Measurements from ENCODE around the gene LMAN1L.

Gene LMAN1L

DNA sequence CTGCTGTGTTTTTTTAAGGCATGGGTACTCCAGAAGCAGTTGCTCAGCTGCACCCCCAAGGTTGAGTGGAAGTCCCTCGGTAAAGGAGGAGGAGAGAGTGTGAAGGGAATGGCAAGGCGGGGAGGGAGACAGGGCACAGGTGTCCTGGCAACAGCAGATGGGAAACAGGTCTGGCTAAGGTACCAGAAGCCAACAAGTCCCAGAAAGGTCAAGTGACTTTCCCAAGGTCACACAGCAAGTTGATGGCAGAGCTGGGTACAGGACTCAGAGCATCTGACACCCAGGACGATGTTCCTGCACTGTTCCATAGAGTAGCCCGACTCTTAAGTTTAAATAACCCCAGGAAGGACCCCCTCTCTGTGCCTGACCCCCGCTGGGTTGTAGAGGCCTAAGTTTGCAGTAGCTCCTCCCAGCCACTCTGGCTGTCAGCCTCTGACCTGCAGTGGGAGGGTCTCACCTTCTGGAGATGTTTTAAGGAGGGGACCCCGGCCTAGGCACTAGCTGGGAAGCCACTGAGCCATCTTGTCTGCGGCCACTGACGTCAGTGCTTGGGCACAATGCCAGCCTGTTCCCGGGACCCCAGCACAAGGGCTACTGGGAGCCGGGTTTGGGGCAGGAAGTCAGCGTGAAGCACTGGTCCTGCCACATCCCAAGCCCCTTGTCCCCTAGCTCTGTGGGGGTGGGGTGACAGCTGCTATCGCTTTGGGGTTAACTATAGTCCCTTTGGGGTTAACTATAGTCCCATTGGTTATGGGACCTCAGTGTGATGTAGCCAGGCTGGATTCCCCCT, 20.2 kb upstream of the LMAN1L start:
- Histone ChIP-seq H3K4me3 (ENCODE audit: low read depth, low read length) (no peak overlapping the region), H3K9me3 (no peaks in the 10 kb centered on the region), H3K4me1 (peaks cover 13% of the 10 kb centered on the region), H3K36me3 (peaks cover 5% of the 10 kb centered on the region; the same call in 1 of the 2 replicates), H3K27me3 (no peaks in the 10 kb centered on the region)
- no peak for DNase-seq
- TF ChIP-seq, protein P1, sequence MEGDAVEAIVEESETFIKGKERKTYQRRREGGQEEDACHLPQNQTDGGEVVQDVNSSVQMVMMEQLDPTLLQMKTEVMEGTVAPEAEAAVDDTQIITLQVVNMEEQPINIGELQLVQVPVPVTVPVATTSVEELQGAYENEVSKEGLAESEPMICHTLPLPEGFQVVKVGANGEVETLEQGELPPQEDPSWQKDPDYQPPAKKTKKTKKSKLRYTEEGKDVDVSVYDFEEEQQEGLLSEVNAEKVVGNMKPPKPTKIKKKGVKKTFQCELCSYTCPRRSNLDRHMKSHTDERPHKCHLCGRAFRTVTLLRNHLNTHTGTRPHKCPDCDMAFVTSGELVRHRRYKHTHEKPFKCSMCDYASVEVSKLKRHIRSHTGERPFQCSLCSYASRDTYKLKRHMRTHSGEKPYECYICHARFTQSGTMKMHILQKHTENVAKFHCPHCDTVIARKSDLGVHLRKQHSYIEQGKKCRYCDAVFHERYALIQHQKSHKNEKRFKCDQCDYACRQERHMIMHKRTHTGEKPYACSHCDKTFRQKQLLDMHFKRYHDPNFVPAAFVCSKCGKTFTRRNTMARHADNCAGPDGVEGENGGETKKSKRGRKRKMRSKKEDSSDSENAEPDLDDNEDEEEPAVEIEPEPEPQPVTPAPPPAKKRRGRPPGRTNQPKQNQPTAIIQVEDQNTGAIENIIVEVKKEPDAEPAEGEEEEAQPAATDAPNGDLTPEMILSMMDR (IDR thresholded peaks at IDR 0.05; ENCODE audit: low read depth, low read length): no peak

DNA sequence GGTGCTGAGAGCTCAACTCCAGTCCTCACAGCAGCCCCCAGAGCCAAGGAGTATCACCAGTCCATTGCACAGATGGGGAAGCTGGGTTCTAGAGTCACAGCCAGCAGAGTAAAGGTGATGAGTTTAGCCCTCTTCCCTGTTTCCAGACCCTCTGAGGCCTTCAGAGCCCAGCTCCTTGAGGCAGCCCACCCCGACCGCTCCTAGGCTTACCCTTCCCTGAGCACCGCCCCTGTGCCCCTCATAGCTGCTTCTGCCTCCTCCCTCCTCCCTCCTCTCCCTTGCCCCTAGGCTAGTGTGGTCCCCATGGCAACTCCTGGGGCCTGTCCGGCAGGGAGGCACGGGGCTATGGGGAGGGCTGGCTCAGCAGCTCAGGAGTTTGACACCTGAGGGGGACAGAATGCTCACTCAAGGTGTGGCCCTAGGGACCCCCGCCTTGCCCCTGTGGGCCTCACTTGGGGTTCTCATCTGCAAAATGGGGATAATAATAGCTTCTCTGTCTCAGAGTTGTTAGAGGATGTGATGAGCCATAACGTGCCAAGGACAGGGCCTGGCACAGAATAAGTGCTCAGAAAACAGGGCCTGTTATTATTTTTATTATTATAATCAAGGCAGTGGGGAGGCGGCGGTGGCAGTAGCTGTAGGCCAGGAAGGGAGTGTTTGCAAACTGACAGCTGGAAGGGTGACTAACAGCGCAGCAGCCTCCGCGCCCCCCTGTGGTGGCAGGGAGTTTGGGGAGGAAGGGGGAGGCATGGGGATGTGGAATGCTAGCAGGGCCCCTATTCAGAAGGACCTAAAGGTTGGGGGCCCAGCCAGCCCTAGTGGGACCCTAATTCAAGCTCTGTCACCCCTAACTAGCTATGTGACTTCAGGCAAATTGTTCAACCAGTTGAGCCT, 19.3 kb upstream of the LMAN1L start:
- H3K27me3 ChIP-seq: no peaks in the 10 kb centered on the region
- H3K4me3 ChIP-seq (ENCODE audit: low read depth, low read length): no peak overlapping the region
- H3K9me3 ChIP-seq: no peaks in the 10 kb centered on the region
- H3K4me1 ChIP-seq: peaks cover 13% of the 10 kb centered on the region
- no peak for DNase-seq
- peaks cover 7% of the 10 kb centered on the region for H3K36me3 ChIP-seq
- TF ChIP-seq, protein P1 (IDR thresholded peaks at IDR 0.05; ENCODE audit: low read depth, low read length): no peak

- no peaks in the 10 kb centered on the region for H3K27me3 ChIP-seq
- H3K4me3 ChIP-seq (ENCODE audit: low read depth, low read length): no peak overlapping the region
- DNase-seq: no peak
- peaks cover 17% of the 10 kb centered on the region for H3K36me3 ChIP-seq
- peaks cover 13% of the 10 kb centered on the region for H3K4me1 ChIP-seq
- H3K9me3 ChIP-seq: no peaks in the 10 kb centered on the region
- TF ChIP-seq, protein P1 (IDR thresholded peaks at IDR 0.05; ENCODE audit: low read depth, low read length): no peak
Observed at GRCh38 chr15:74794248-74794969, 18.2 kb upstream of the LMAN1L start.

DNA sequence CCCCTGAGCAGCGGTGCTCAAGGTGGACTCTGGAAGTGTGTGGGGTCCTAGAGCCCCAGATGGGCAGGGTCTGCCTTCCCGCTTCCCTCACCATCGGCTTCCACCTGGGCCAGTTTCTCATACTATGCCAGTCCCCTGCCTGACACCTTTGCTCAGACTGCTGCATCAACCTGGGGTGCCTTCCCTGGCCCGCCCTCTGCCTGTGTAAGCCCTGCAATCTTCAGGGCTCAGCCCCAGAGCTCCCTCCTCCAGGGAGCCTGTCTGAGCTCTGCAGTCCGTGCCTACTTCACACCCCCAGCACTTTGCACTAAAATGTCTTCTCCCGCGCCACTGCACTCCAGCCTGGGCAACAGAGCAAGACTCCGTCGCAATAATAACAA, 17.7 kb upstream of the LMAN1L start:
- TF ChIP-seq, protein P1 (IDR thresholded peaks at IDR 0.05; ENCODE audit: low read depth, low read length): no peak
- H3K36me3 ChIP-seq: peaks cover 22% of the 10 kb centered on the region
- no peaks in the 10 kb centered on the region for H3K27me3 ChIP-seq
- H3K9me3 ChIP-seq: no peaks in the 10 kb centered on the region
- DNase-seq: no peak
- H3K4me3 ChIP-seq (ENCODE audit: low read depth, low read length): no peak overlapping the region
- peaks cover 8% of the 10 kb centered on the region for H3K4me1 ChIP-seq

GRCh38 chr15:74795966-74796625, 16.5 kb upstream of the LMAN1L start:
- no peak for DNase-seq
- TF ChIP-seq, protein P1 (IDR thresholded peaks at IDR 0.05; ENCODE audit: low read depth, low read length): no peak
- Histone ChIP-seq H3K4me3 (ENCODE audit: low read depth, low read length) (no peak overlapping the region), H3K36me3 (peaks cover 29% of the 10 kb centered on the region), H3K4me1 (no peaks in the 10 kb centered on the region), H3K9me3 (no peaks in the 10 kb centered on the region), H3K27me3 (no peaks in the 10 kb centered on the region)
